NCI-H2227 (cell line): ENCODE results near the gene TCAP.

Source experiments
- DNase-seq: peaks from one replicate; lab custom pipeline; 2025; ENCODE audit not compliant: unreplicated experiment; lab: John Stamatoyannopoulos, UW

TCAP gene

GRCh38 chr17:39666231-39666600, 1.1 kb downstream of the TCAP start:
- no peak for DNase-seq

- DNase-seq = no peak
These were observed 1.6 kb downstream of the TCAP start for GRCh38 chr17:39666601-39667261.

DNA sequence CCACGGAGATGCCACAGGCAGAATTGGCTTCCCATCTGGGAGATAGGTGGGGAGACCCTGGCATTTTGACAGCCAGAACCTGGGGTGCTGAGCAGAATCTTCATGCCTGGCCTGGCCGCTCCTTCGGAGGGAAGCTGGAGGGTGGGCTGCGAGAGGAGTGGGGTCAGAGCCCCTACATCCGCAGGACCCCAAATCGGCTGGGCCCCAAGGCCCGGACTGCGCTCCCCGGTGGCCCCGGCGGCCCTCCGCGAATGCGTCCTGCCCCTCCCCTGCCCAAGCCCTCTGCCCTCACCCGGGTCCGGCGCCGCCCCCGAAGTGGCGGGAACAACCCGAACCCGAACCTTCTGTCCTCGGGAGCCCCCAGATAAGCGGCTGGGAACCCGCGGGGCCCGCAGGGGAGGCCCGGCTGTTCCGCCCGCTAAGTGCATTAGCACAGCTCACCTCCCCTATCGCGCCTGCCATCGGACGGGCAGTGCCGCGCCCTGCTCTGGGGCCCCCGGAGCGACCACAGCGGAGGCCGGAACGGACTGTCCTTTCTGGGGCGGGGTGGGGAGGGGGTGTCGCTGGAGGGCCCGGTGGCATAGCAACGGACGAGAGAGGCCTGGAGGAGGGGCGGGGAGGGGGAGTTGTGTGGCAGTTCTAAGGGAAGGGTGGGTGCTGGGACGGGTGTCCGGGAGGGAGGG, 2.3 kb downstream of the TCAP start:
- no peak for DNase-seq

GRCh38 chr17:39667945-39668924, 3.1 kb downstream of the TCAP start, which contains the start of gene PNMT:
TSS of gene PNMT (plus strand) at chr17:39668453. CDS start at chr17:39668476, 23 bp downstream.
- DNase-seq = peak; percentile 74

- DNase-seq = no peak
These were observed 5.0 kb downstream of the TCAP start for GRCh38 chr17:39669897-39670735.

DNA sequence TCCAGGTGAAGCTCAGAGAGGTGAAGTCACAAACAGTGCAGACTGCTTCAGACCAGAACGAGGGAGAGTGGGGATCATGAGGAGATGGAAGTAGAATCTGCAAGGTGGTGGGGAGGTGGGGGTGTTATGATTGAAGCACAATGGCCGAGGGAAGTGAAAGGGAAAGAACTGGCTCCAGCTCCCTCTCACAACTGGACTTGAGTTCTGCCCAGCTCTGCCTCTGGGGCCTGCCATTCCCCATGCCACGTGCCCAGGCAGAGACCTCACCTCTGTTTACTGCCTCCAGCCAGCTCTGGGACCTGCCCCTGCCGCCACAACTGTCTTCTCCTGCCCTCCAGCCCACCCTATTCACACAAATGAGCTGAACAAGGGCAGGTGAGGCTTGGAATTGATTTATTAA, 5.6 kb downstream of the TCAP start:
- DNase-seq = no peak

DNA sequence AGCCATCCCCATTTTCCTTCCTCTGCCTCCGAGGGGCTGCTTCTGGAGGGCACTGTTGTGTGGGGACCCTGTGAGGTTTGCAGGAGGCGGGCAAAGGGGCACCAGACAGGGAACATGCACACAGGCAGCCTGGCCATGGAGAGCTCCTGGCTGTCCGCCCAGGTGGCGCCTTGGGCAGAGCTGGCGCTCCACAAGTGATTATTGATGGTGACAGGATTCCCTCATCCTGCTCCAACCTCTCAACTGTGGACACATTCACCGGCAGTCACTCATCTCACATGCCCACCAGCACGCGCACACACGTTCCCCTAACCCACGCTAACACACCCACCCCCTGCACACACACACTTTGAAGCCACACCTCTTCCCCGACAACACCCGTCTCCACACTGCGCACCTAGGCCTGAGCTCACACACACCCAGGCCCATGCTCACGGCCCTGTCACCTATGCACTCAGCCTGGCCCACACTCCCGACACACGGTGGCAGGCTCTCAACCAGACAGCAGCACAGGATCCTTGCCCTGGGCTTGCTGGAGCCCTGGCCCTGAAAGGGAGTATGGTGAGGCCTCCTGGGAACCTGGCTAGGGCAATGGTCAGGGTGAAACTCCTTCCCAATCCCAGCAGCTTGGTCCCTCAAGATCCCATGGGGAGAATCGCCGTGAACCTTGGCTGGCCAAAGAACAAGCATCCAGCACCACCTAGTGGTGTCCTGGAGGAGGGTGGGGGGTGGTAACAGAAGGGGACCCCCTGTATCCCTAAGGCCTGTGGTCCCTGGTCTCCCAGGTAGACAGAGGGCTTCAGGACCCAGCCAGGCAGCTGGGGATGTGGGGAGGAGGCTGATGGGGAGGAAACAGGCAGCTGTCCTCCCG, 6.7 kb downstream of the TCAP start:
- peak; percentile 38 for DNase-seq

GRCh38 chr17:39672522-39673334, 7.6 kb downstream of the TCAP start:
- no peak for DNase-seq

DNA sequence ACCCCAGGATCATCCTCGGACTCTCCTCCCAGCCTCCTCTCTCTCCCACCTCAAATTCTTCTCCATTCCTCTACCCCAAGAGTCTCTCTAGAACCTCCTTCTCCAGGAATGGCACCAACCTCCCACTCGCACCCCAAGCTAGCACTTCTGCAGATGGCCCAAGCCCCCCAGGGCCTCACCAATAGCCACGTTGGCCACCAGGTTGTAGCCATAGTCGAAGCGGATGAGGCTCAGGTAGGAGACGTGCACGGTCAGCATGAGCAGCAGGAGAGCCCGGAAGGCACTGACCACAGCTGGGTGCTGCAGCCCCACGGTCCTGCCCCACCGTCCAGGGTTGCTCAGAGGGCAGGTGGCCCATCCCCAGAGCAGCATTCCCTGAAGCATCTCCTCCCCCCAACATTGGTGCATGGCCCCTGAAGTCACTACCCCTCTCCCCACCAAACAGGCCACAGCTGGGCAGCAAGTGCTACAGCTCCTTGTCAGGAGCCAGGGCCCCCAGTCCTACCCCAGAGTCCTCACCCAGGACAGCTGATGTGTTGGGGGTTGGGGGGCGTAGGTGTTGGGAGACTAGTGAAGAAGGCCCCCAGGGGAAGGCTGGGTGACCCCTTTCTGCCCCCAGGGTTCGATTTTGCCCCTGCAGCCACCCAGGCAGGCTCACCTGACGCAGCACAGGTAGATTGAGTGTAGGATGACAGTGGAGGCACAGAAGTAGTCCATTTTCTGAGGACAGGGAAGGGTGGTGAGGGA, 8.4 kb downstream of the TCAP start:
- DNase-seq = no peak

GRCh38 chr17:39674179-39674578, 9.0 kb downstream of the TCAP start:
- no peak for DNase-seq

DNA sequence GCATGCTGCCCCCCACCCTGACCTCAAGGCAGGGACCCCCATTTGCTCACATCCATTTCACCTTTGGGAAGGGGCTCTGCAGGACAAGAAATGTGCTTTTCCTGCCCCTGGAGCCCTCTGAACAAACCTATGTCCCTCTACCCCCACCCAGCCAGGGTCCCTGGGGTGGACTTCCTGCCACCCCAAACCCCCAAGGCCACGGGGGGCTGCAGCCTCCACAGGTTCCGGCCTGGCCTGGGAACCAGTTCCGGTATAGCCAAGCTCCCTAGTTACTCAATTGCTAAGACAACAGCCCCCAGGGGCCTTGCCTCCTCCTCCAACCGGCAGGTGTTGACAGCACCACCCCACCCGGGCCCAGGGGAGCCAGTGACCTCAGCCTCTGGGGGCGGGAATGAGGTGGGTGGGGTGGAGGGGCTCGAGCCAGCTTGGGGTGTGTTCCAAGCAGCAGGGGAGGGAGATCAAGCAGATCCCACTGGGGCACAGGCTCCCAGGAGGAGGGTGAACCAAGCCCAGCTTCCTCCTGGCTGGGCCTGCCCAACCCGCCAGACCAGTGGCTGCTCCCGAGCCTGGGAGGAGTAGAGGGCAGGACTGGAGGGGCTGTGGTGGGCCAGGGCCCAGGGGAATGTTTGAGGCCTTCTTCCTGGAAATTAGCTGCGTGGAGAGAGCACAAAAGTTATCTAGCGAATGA, 9.7 kb downstream of the TCAP start:
- DNase-seq = no peak

- DNase-seq = no peak
These were observed 10.4 kb downstream of the TCAP start for GRCh38 chr17:39675390-39676082.

- peak; percentile 45 for DNase-seq
These were observed 11.2 kb downstream of the TCAP start for GRCh38 chr17:39676198-39676819.

- DNase-seq = no peak
These were observed 11.9 kb downstream of the TCAP start for GRCh38 chr17:39677072-39677471.

- DNase-seq = no peak
These were observed 12.6 kb downstream of the TCAP start for GRCh38 chr17:39677542-39678339.
